ENCODE measurements around the gene POLR3G.
A peak's percentile ranks its signal among the peaks of the same experiment; 100 is the strongest.

The POLR3G gene

GRCh38 chr5:90504743-90505142 is 30.1 kb downstream of the POLR3G start:
- no peak for ATAC-seq

DNA sequence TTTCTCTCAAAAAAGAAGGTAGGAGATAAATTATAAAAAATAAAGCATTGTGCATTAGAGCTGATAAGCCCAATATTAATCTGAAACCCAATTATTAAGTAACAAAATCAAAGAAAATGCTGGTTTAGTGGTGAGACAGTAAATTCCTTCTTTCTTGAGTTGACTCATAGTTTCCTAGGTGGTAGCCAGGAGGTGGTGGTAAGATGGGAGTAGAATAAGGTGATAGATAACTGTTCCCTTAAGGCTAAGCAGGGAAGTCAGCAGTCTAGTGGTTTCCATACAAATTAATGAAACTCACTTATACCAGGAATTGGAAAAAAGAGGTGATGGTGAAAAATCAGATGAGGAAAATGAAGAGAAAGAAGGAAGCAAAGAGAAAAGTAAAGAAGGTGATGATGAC is 31.6 kb downstream of the POLR3G start:
- ATAC-seq: no peak

DNA sequence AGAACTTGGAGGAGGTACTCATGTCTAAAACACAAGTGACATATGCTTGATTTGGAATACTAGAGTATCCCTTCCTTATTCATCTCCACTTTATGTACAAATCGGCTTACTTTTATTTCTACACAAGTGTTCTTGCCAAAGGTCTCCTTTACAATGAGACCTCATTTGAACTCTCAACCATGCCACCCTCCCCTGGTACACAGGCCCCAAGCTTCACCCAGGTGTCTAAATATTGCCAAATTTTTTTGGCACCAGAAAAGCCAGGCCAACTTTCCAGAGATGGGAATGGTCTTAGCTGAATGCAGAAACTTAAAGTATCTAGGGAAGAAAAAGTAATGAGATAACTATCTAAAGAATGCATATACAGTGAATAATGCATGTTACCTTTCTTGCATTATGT is 35.8 kb downstream of the POLR3G start:
- no peak for ATAC-seq

DNA sequence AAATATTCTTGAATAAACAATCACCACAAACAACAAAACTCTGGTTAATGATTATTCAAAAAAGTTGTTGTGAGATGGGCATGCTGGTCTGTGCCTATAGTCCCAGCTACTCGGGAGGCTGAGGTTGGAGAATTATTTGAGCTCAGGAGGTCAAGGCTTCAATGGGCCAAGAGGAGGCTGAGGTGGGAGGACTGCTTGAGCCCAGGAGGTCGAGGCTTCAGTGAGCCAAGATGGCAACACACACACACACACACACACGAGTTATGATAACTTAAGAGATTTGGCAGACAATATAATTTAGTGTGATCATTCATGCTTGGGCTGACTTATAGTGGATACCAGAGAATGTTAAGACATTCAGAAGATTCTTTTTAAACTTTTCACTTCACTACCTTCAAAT is 39.9 kb downstream of the POLR3G start:
- ATAC-seq: no peak

DNA sequence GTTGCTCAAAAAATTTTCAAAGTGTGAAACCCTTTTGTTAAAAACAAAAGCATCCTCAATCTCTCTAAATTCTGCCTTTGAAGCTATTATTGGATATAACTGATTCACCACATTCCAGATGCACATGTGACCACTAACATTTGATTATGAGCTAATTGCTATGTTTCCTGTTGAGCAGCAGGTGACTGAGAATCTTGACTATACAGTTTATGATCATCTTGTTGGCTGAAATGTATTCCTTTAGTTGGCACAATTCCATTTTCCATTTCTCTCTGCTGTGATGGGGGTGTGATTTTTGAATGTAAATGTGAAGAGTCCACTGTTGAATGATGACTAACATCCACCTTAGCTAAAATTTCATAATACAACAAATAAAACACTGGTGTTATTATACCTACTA is 44.0 kb downstream of the POLR3G start:
- no peak for ATAC-seq

GRCh38 chr5:90519081-90519480 is 44.4 kb downstream of the POLR3G start:
- ATAC-seq: no peak

DNA sequence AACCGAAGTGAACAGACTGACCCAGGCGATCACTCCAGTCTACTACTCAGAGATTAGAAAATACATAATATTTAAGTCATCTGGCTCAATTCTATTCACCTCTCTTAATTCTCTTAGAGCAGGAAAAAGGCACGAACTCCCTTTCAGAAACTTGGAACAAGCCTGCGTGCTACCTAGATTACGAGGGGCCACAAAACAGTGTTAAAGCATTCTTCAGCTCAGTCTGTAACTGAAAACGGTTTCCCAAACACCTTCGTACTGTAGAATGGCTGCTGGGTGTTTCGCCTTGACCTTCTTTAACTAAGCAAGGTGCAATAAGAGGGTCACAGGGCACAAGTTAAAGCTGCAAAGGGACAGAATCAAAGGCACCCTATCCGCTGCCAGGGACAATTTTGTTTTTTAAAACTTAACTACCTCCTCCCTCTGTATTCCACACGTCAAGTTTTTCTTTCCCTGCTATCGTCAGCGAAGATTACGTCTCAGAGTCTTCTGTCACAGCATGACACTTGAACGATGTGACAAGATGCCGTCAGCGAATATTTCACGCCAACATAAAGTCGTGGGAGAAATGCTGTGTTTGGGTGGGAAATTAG is 54.0 kb downstream of the POLR3G start:
- no peak for ATAC-seq

GRCh38 chr5:90529194-90529938 is 54.7 kb downstream of the POLR3G start, which contains the start of gene LYSMD3:
LYSMD3 (minus strand) TSS chr5:90529584; CDS start chr5:90525289, 4,295 bp downstream.
- peak; percentile 88 to 91 for ATAC-seq

GRCh38 chr5:90529939-90530677 is 55.4 kb downstream of the POLR3G start:
- peak; percentile 47 to 55 for ATAC-seq

DNA sequence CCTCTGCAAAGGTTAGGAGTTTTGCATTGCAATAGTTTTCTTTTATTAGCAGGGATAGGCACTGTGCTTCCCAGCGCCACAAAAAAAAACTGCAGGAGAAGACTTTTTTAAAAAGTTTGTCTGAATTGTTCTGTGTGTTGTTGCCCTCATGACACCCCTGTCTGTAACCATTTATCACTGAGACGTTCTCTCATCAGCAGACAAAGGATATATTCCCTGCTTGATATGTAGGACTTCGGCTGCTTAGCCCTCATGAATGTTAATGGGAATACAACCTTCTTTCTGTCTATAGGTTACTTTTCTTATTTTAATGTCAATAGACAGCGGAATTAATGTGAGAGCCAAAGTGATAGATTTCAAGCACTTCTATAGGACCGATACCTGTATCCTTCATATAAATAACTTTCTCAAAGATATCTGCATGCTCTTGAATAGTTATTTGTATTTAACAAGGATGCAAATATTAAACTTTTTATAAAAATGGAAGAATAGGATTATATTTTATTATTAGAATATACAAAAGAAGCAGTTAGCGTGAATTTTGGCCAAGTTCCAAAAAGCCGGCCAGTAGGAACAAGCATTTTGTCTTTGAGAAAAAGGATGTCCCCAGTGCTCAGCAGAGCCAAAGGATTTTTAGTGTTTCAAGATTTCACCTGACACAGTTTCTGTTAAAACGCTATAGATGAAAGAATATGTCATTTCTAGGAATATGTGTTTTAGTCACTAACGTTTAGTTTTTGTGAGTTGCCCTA is 56.2 kb downstream of the POLR3G start:
- ATAC-seq: no peak

DNA sequence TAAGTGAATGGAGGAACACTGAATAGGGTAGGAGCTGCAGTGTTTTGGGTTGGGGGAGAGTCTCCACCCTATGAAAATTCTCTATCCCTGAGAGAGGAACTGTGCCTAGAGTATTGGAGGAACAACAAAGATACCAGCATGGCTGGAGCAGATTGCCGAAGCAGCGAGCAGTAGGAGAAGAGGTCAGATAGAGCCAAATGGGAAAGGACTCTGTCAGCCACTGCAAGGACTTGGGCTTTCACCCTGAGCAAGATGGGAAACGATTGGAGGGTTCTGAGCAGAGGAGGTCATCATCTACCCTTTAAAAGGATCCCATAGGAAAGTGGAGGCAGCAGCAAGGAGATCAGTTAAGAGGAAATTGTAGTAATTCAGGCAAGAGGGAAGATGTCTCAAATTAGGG is 59.1 kb downstream of the POLR3G start:
- ATAC-seq: no peak

GRCh38 chr5:90534922-90535321 is 60.3 kb downstream of the POLR3G start:
- ATAC-seq: no peak

- no peak for ATAC-seq
These were observed 68.3 kb downstream of the POLR3G start for GRCh38 chr5:90542827-90543519.

- no peak for ATAC-seq
These were observed 70.8 kb downstream of the POLR3G start for GRCh38 chr5:90545511-90545910.

- no peak for ATAC-seq
These were observed 71.7 kb downstream of the POLR3G start for GRCh38 chr5:90546216-90546837.

DNA sequence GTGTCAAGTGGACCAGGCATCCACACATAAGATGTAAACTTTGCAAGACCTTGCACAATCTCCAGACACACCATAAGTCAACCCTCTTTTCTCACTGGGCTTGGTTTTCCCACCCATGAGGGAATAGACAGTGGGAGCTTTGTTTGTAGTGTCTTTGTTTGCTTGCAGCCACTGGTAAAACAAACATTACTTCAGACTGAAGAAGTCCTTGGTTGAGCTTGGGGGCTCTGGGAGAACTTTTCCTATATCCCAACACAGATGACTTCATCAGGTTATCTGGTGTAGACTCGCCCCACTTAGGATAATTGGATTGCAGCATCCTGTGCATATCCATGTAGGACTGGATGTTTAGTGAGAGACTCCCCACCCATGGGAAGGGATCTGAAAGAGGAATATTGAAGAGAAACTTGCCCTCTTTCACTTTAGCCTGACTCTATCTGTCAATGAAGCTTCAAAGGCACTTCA is 72.4 kb downstream of the POLR3G start:
- no peak for ATAC-seq

GRCh38 chr5:90548069-90548593 is 73.5 kb downstream of the POLR3G start:
- no peak for ATAC-seq

GRCh38 chr5:90549223-90549622 is 74.6 kb downstream of the POLR3G start:
- ATAC-seq: no peak

DNA sequence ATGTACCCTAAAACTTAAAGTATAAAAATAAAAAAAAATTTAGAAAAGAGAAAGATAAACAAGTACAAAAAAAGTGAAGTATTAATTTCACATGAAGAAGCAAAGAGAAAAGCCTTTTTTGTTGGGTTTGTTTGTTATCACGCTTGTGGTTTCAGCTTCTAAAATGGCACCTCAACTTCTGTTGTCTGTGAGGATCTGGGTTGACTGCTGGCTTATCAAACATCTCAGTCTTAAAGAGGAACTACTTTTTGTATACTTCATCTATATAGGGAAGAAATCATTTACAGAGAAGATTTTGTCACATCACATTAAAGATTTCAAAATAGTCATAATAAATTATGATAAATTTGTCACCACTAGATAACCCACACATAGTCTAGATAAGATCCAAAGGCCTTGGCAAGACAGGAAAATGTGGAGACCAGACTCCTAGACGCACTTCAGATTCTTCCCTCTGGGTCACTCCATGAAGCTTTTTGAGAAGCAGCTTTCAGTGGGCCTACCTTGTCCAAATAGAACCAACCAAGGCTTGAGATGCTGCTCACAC is 75.1 kb downstream of the POLR3G start:
- no peak for ATAC-seq

- ATAC-seq: no peak
These were observed 76.3 kb downstream of the POLR3G start for GRCh38 chr5:90550963-90551362.

DNA sequence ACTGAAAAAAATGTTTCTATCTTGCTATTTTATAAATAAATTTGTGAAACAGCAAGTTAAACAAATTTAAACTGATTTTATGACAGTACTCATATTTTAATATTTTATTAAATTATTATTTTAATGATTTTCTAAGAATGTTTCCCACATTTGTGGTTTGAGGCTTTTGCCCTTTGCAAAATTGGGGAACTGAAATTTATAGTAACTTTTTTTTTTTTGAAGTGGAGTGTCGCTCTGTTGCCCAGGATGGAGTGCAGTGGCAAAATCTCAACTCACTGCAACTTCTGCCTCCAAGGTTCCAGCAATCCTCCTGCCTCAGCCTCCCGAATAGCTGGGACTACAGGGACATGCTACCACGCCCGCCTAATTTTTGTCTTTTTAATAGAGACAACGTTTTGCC is 76.7 kb downstream of the POLR3G start:
- ATAC-seq: no peak

Data from activated CD4-positive, CD25-positive, alpha-beta regulatory T cell treated with anti-CD3 and anti-CD28 coated beads, Interleukin-2, amount 50 U/mL, for 24 hours (primary cell).